IMR-90 (cell line): Measurements from ENCODE around the gene ZNF521. TPM values are rescaled to one million over a fixed set of nuclear protein-coding genes. Genes with fewer than 3 reads are reported as not detected.

Experiments
- ATAC-seq: fragments of 200-7000 bp; cut with Tn5 transposase; 2 replicates; pipeline ENCODE4 v1.9.1; 2020; ENCODE audit warnings: low read depth, mild to moderate bottlenecking, moderate library complexity
- BruUV-seq: library from RNA; stranded (reverse); fragments of 400-500 nt; replicated peaks from 2 replicates; lab custom pipeline; 2021; lab: Mats Ljungman, UMichigan
- CTCF ChIA-PET: fragments of 300-600 bp; formaldehyde crosslinking; extraction: SDS; loops from one replicate; lab custom pipeline; 2021; ENCODE audit warnings: antibody characterized with exemption; lab: Yijun Ruan, JAX
- POLR2A ChIA-PET: fragments of 300-600 bp; sonication (Branson Sonifier 250); formaldehyde crosslinking; loops from one replicate; lab custom pipeline; 2022; ENCODE audit warnings: antibody characterized with exemption; ENCODE audit not compliant: unreplicated experiment; lab: Charles Lee
- DNase-seq: peaks from one replicate; pipeline ENCODE4 v3.0.0; 2013
- H2AFZ ChIP-seq: replicated peaks from 2 replicates; pipeline ENCODE3; 2013; ENCODE audit warnings: low read length, mild to moderate bottlenecking; ENCODE audit not compliant: poor library complexity
- H2AK5ac ChIP-seq: 2 replicates; pipeline ENCODE4 v1.6.1; 2013; ENCODE audit warnings: low read depth, low read length, inconsistent platforms
- H2AK9ac ChIP-seq: replicated peaks from 2 replicates; pipeline ENCODE3; 2013; ENCODE audit warnings: mild to moderate bottlenecking, low read depth, low read length, moderate library complexity; ENCODE audit not compliant: poor library complexity
- H2BK120ac ChIP-seq: 2 replicates; pipeline ENCODE4 v1.6.1; 2013; ENCODE audit warnings: low read depth, low read length, inconsistent platforms
- H2BK15ac ChIP-seq: 3 replicates; pipeline ENCODE4 v1.6.1; 2013; ENCODE audit warnings: low read depth, low read length, inconsistent platforms
- H2BK20ac ChIP-seq: 2 replicates; pipeline ENCODE4 v1.6.1; 2013; ENCODE audit warnings: low read depth, mild to moderate bottlenecking, inconsistent platforms, low read length, moderate library complexity
- H2BK5ac ChIP-seq: 2 replicates; pipeline ENCODE4 v1.6.1; 2013; ENCODE audit warnings: mild to moderate bottlenecking, low read depth, low read length, inconsistent platforms; ENCODE audit not compliant: poor library complexity, severe bottlenecking
- H3K14ac ChIP-seq: replicated peaks from 2 replicates; pipeline ENCODE4 v1.6.1; 2013; ENCODE audit warnings: low read depth, low read length, inconsistent platforms
- H3K18ac ChIP-seq: 2 replicates; pipeline ENCODE4 v1.6.1; 2013; ENCODE audit warnings: low read depth, low read length, control low read depth
- H3K23ac ChIP-seq: 2 replicates; pipeline ENCODE4 v1.6.1; 2013; ENCODE audit warnings: low read depth, low read length, inconsistent platforms
- H3K27ac ChIP-seq: 2 replicates; pipeline ENCODE4 v1.5.1; 2013; ENCODE audit warnings: mild to moderate bottlenecking, control low read depth, low read length; ENCODE audit not compliant: insufficient read depth
- H3K27me3 ChIP-seq: 2 replicates; pipeline ENCODE4 v1.6.1; 2013; ENCODE audit warnings: low read length; ENCODE audit not compliant: control insufficient read depth, insufficient read depth
- H3K36me3 ChIP-seq: 2 replicates; pipeline ENCODE4 v1.6.1; 2013; ENCODE audit warnings: low read length, mixed read lengths; ENCODE audit not compliant: control insufficient read depth, insufficient read depth
- H3K4ac ChIP-seq: 2 replicates; pipeline ENCODE4 v1.6.1; 2013; ENCODE audit warnings: low read depth, low read length, inconsistent platforms
- H3K4me1 ChIP-seq: 2 replicates; pipeline ENCODE4 v1.6.1; 2013; ENCODE audit warnings: low read length, mixed read lengths; ENCODE audit not compliant: control insufficient read depth, insufficient read depth
- H3K4me2 ChIP-seq: 2 replicates; pipeline ENCODE4 v1.6.1; 2013; ENCODE audit warnings: low read depth, mild to moderate bottlenecking, control low read depth, low read length, moderate library complexity
- H3K4me3 ChIP-seq: 2 replicates; pipeline ENCODE4 v1.5.1; 2013; ENCODE audit warnings: low read depth, mild to moderate bottlenecking, control low read depth, low read length, moderate library complexity; ENCODE audit not compliant: insufficient read depth
- H3K56ac ChIP-seq: 2 replicates; pipeline ENCODE4 v1.6.1; 2013; ENCODE audit warnings: low read length, inconsistent platforms; ENCODE audit not compliant: insufficient read depth; ENCODE audit errors: extremely low read depth
- H3K79me1 ChIP-seq, 2 experiments: 2 replicates each; pipeline ENCODE4 v1.6.1; 2013; ENCODE audit warnings: low read length in 2 of 2, inconsistent platforms in 1 of 2, low read depth in 1 of 2
- H3K9ac ChIP-seq: 2 replicates; pipeline ENCODE4 v1.6.1; 2013; ENCODE audit warnings: low read depth, low read length, control low read depth
- H3K9me1 ChIP-seq: 2 replicates; pipeline ENCODE4 v1.6.1; 2013; ENCODE audit warnings: low read length, inconsistent platforms; ENCODE audit not compliant: insufficient read depth
- H3K9me3 ChIP-seq: 2 replicates; pipeline ENCODE4 v1.6.1; 2013; ENCODE audit warnings: low read length; ENCODE audit not compliant: control insufficient read depth, insufficient read depth
- H4K20me1 ChIP-seq: 2 replicates; pipeline ENCODE4 v1.6.1; 2013; ENCODE audit warnings: low read length, inconsistent platforms; ENCODE audit not compliant: insufficient read depth
- H4K5ac ChIP-seq: 2 replicates; pipeline ENCODE4 v1.6.1; 2013; ENCODE audit warnings: mild to moderate bottlenecking, low read depth, low read length, control low read depth
- H4K8ac ChIP-seq, 2 experiments: 2 replicates each; pipeline ENCODE4 v1.6.1; 2013; ENCODE audit warnings: low read depth in 2 of 2, low read length in 2 of 2, control low read depth in 1 of 2, inconsistent platforms in 1 of 2
- H4K91ac ChIP-seq: 2 replicates; pipeline ENCODE4 v1.6.1; 2013; ENCODE audit warnings: low read depth, low read length, inconsistent platforms; ENCODE audit not compliant: insufficient read depth
- BHLHE40 ChIP-seq: fragments of 150-350 bp; IDR thresholded peaks from 2 replicates; pipeline ENCODE4 v1.6.1; 2016; ENCODE audit warnings: mild to moderate bottlenecking, low read depth, low read length
- CEBPB ChIP-seq: IDR thresholded peaks from 2 replicates; pipeline ENCODE4 v1.6.1; 2012; ENCODE audit warnings: low read depth, low read length, improper control_type of control experiment
- MAZ ChIP-seq: IDR thresholded peaks from 2 replicates; pipeline ENCODE4 v1.6.1; 2012; ENCODE audit warnings: low read depth, mild to moderate bottlenecking, low read length, improper control_type of control experiment, moderate library complexity, borderline replicate concordance
- NFE2L2 ChIP-seq: fragments of 150-350 bp; IDR thresholded peaks from 2 replicates; pipeline ENCODE4 v1.6.1; 2016; ENCODE audit warnings: low read depth, mild to moderate bottlenecking, low read length
- POLR2A ChIP-seq: IDR thresholded peaks from 2 replicates; pipeline ENCODE4 v1.6.1; 2012; ENCODE audit warnings: mild to moderate bottlenecking, low read depth, low read length
- RCOR1 ChIP-seq: IDR thresholded peaks from 2 replicates; pipeline ENCODE4 v1.6.1; 2012; ENCODE audit warnings: mild to moderate bottlenecking, low read length, improper control_type of control experiment; ENCODE audit not compliant: insufficient replicate concordance
- USF2 ChIP-seq: fragments of 150-350 bp; IDR thresholded peaks from 2 replicates; pipeline ENCODE4 v1.6.1; 2017; ENCODE audit warnings: mild to moderate bottlenecking, antibody characterized with exemption, low read length, low read depth
- WGBS, 2 experiments: methylation state at CpG; one replicate each; pipeline versions ENCODE4 v1.1.5 to v1.1.7; 2013; ENCODE audit warnings: missing lambda C conversion rate in 2 of 2; ENCODE audit not compliant: insufficient read length in 1 of 2; ENCODE audit errors: extremely low coverage in 2 of 2; 5-methylcytosine and 5-hydroxymethylcytosine counted together
- dilution Hi-C: fragments of 300-500 bp; cut with HindIII; formaldehyde crosslinking; loops from one replicate; pipeline ENCODE4 v1.14.3; 2018; ENCODE audit warnings: low sequenced_read_pairs; ENCODE audit not compliant: unreplicated experiment
- in situ Hi-C: fragments of 300-500 bp; cut with MboI; formaldehyde crosslinking; loops from 3 replicates; pipeline ENCODE4 v1.14.3; 2019; ENCODE audit warnings: low sequenced_read_pairs, inconsistent platforms, mixed read lengths
- intact Hi-C: fragments of 100-400 bp; cut with micrococcal nuclease; formaldehyde crosslinking; loops from 2 replicates; pipeline ENCODE4 v1.10.0; 2022
- polyA plus RNA-seq, 3 experiments: library from polyadenylated mRNA; depleted of rRNA; stranded (reverse); fragments of >200 nt; gene quantifications; 2 replicates each; pipeline ENCODE4 v1.2.3, GENCODE V29; 2012; ENCODE audit warnings: low replicate concordance in 1 of 3
- total RNA-seq: library from RNA; depleted of rRNA; stranded (reverse); fragments of >200 nt; gene quantifications from 2 replicates; pipeline ENCODE4 v1.2.3, GENCODE V29; 2012

The ZNF521 gene
- total and polyA plus RNA-seq, 2 of the 4 experiments (the other 2 are of a cell fraction): 21.5 to 59.3 TPM

- Histone ChIP-seq H2BK120ac (no peak overlapping the region), H2AK5ac (no peak overlapping the region), H3K4me3 (no peak overlapping the region), H3K9me1 (no peaks in the 10 kb centered on the region), H2BK5ac (no peak overlapping the region), H4K20me1 (no peaks in the 10 kb centered on the region; the same call in 1 of the 2 replicates), H2AK9ac (no peak overlapping the region), H3K4ac (no peak overlapping the region), H3K9me3 (no peaks in the 10 kb centered on the region), H3K79me1 (peaks cover 1 to 2% of the 10 kb centered on the region in 2 experiments; a peak in 2 of 4 replicates), H3K9ac (no peak overlapping the region), H2BK15ac (no peak overlapping the region), H3K4me2 (no peak overlapping the region), H4K5ac (no peak overlapping the region), H3K18ac (no peak overlapping the region), H4K91ac (no peak overlapping the region), H3K23ac (no peak overlapping the region), H3K27ac (no peak overlapping the region), H3K14ac (no peak overlapping the region), H3K36me3 (peaks cover 4% of the 10 kb centered on the region), H3K4me1 (no peaks in the 10 kb centered on the region), H2BK20ac (no peak overlapping the region), H3K27me3 (no peaks in the 10 kb centered on the region), H3K56ac (no peak overlapping the region), H4K8ac (no peak overlapping the region), H2AFZ (no peak overlapping the region)
- WGBS, 2 experiments: no CpG with 5 or more reads among the region's 3 CpGs
- CTCF ChIA-PET: no interaction called here
- DNase-seq (no peak), ATAC-seq (no peak)
- intact Hi-C loops (no loop called here), dilution Hi-C loops (no loop called here), in situ Hi-C loops (no loop called here)
- POLR2A ChIA-PET: no interaction called here
- no TSS peak for BruUV-seq
- TF ChIP-seq NFE2L2 (no peak), POLR2A (no peak), USF2 (no peak), CEBPB (no peak), BHLHE40 (no peak), MAZ (no peak), RCOR1 (no peak)
Observed at GRCh38 chr18:25190472-25190871, 161.5 kb downstream of the ZNF521 start.
